ENCODE results near the gene VPS26C. TPM values are rescaled to one million over a fixed set of nuclear protein-coding genes. Genes with fewer than 3 reads are reported as not detected.

Gene VPS26C
- total and polyA plus RNA-seq, 2 of the 13 experiments (the other 11 are each of a cell fraction or from before 2014, with no cell fraction given): 30.3 to 39.7 TPM

DNA sequence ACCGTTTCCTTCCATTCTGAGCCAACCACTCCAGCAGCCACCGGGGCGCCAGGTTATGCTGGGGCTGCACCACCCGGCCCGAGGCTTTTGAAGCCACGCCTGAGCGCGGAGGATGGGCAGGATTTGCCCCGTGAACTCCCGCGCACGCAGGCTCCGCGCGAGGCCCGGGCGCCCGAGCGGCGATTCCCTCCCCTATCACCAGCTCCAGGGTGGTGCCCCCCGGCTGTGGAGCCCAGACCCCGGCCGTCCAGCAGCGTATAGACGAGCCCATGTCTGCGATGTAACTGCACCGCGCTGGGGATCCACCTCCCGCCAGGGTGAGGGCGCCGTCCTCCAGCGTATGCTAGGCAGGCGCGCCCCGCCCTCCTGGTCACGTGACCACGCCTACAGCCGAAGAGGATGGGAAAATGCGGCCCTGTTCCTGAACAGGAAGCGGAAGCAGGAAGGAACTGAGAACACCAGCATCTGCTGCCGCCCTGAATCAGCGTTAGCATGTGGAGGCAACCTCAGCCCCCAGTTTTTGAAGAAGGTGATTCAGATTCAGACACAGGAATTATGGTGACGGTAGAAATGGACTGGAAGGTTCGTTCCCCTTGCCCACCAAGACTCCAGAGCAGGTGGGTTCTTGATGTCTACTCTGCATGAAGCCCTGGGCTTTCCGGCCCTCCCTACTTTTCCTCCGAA, 46.0 kb downstream of the VPS26C start (continued):
- TF ChIP-seq ZSCAN25 (CRISPR knock-in tag; IDR thresholded peaks at IDR 0.05) (peak; percentile 74; the same call in 1 of the 2 replicates), GLMP (CRISPR knock-in tag; IDR thresholded peaks at IDR 0.05; ENCODE audit: borderline replicate concordance) (no peak), THYN1 (CRISPR knock-in tag; IDR thresholded peaks at IDR 0.05; ENCODE audit: borderline replicate concordance, low read depth) (no peak), SPEN (CRISPR knock-in tag; IDR thresholded peaks at IDR 0.05; ENCODE audit: low read depth) (peak; percentile 96), ZNF724P (CRISPR knock-in tag; IDR thresholded peaks at IDR 0.05; ENCODE audit: borderline replicate concordance) (no peak), SIX1 (CRISPR knock-in tag; IDR thresholded peaks at IDR 0.05; ENCODE audit: borderline replicate concordance) (no peak), KMT2B (CRISPR knock-in tag; IDR thresholded peaks at IDR 0.05) (peak; percentile 77; the same call in 1 of the 2 replicates)

- peak overlapping the region; percentile 66 to 78 (median 67) for H3K4me3 ChIP-seq (replicated peaks in 1 of 3; ENCODE audit: insufficient read depth in 1 of 3, low read depth in 2 of 3, low read length in 3 of 3)
- ChIA-PET POLR2A (interaction anchor here (0.7 to 2.2 kb wide), 7 partner anchors 10 to 344 kb away, joined by 3 to 17 read pairs (median 5); partner anchors contain the start of genes DYRK1A and VPS26C), CTCF (ENCODE audit: low intra/inter-chr PET ratio, low total read pairs) (no interaction called here)
- TSS peak; percentile 60 for BruUV-seq (replicated peaks)
- peak; percentile 60 for FAIRE-seq
- no peak overlapping the region for H2AFZ ChIP-seq (ENCODE audit: low read length)
- H4K20me1 ChIP-seq (ENCODE audit: insufficient read depth, low read length): no peaks in the 10 kb centered on the region
- intact Hi-C loops (cut with micrococcal nuclease; ENCODE audit: unreplicated experiment): loop anchor here (2.0 to 5.0 kb wide), 3 partner anchors 14 to 147 kb away; partner anchors contain the start of gene DYRK1A
- WGBS (ENCODE audit: low lambda C conversion rate): 6% methylated on average over 7 of the region's 35 CpGs
- H3K27me3 ChIP-seq (ENCODE audit: control insufficient read depth in 1 of 2, insufficient read depth in 2 of 2, low read length in 2 of 2): no peaks in the 10 kb centered on the region
- in situ Hi-C loops (cut with HindIII; ENCODE audit: extremely low pct_ligation_motif_present, low pct_unique_long_range_greater_than_20kb): no loop called here
- H3K79me2 ChIP-seq (ENCODE audit: insufficient read depth, low read length): peaks cover 20% of the 10 kb centered on the region
- no peaks in the 10 kb centered on the region for H3K9me3 ChIP-seq (ENCODE audit: low read length)
- H3K4me1 ChIP-seq (ENCODE audit: insufficient read depth, low read length): peaks cover 21% of the 10 kb centered on the region
- peak; percentile 86 for ATAC-seq
- peak; percentile 48 for DNase-seq (ENCODE audit: low spot score)
- H3K4me2 ChIP-seq (ENCODE audit: low read depth, low read length): peak overlapping the region; percentile 90
- peak overlapping the region; percentile 77 for H3K9ac ChIP-seq (ENCODE audit: insufficient read depth, low read depth, low read length)
- peak overlapping the region; percentile 74 for H3K27ac ChIP-seq (ENCODE audit: extremely low read length, insufficient read depth, low read length)
- peaks cover 2 to 14% of the 10 kb centered on the region in 2 experiments; a peak in 3 of 5 replicates for H3K36me3 ChIP-seq (replicated peaks in 1 of 2; ENCODE audit: control insufficient read depth in 1 of 2, insufficient read depth in 2 of 2, low read length in 2 of 2)
- TF ChIP-seq NKX3-1 (CRISPR knock-in tag; IDR thresholded peaks at IDR 0.05) (0 out of 2 replicates have a peak, but pooled peaks have one; percentile 2), BCLAF1 (IDR thresholded peaks at IDR 0.05) (no peak), AKNA (CRISPR knock-in tag; IDR thresholded peaks at IDR 0.05; ENCODE audit: borderline replicate concordance) (no peak), ZNF703 (CRISPR knock-in tag; IDR thresholded peaks at IDR 0.05; ENCODE audit: borderline replicate concordance) (peak; percentile 54; the same call in 1 of the 2 replicates), EHMT2 (IDR thresholded peaks at IDR 0.05; ENCODE audit: borderline replicate concordance, low read depth, low read length) (no peak)
Measured at GRCh38 chr21:37220433-37220980, 46.6 kb downstream of the VPS26C start.

Data from HepG2 (cell line).